Mucosa of descending colon (tissue), 3 donors: ENCODE data around the gene KCTD11. TPM values are rescaled to one million over a fixed set of nuclear protein-coding genes. Genes with fewer than 3 reads are reported as not detected.

ENCODE experiments used
- ATAC-seq: fragments of 200-7000 bp; cut with Tn5 transposase; one replicate; pipeline ENCODE4 v1.9.1; 2020; ENCODE audit warnings: mild to moderate bottlenecking, moderate library complexity
- DNase-seq, 3 donors: peaks; one replicate each; pipeline ENCODE4 v3.0.0-alpha.2; 2020
- H3K36me3 ChIP-seq: fragments of 200-600 bp; one replicate; pipeline ENCODE4 v1.8.0; 2021; ENCODE audit warnings: low read depth, mild to moderate bottlenecking
- H3K4me1 ChIP-seq: fragments of 200-600 bp; one replicate; pipeline ENCODE4 v1.8.0; 2021; ENCODE audit warnings: low read depth, mild to moderate bottlenecking
- H3K4me3 ChIP-seq: fragments of 200-600 bp; one replicate; pipeline ENCODE4 v1.8.0; 2021; ENCODE audit warnings: mild to moderate bottlenecking
- H3K9me3 ChIP-seq: fragments of 200-600 bp; one replicate; pipeline ENCODE4 v1.8.0; 2021; ENCODE audit warnings: mild to moderate bottlenecking
- CTCF ChIP-seq: fragments of 200-600 bp; IDR thresholded peaks from one replicate; pipeline ENCODE4 v1.8.0; 2022; ENCODE audit warnings: antibody characterized with exemption, mild to moderate bottlenecking
- intact Hi-C, 2 donors: fragments of 100-400 bp; cut with DNase I in 1 of 2; cut with micrococcal nuclease in 1 of 2; formaldehyde crosslinking; loops; one replicate each; pipeline versions ENCODE4 v1.11.0 to v1.11.1; 2022; cut with DNase I, micrococcal nuclease
- total RNA-seq, 3 donors: library from RNA; stranded (reverse); fragmentation: NEBNext Ultra II Directional in 2 of 3; extraction: Animal tissue kit (Norgen Biotek cat#: 25700) in 2 of 3; gene quantifications; one replicate each; pipeline versions ENCODE4 v1.2.1 to v1.2.4, GENCODE V29; 2021 to 2023
- donor health status: DM: no; HTN: no; CAD: no; lungs with moderate emphysema.
- donor health status: DM: no; HTN: no; CAD: no.
- donor health status: DM: no; HTN: yes; CAD: no.

Gene KCTD11
- total RNA-seq, 3 donors from 2014 or later, result 8.2 to 10.3 (median 8.5) TPM

- peak; percentile 42 for ATAC-seq
- no peak for TF ChIP-seq CTCF
- Histone ChIP-seq H3K4me3 (peak overlapping the region; percentile 16), H3K9me3 (no peaks in the 10 kb centered on the region), H3K36me3 (no peaks in the 10 kb centered on the region), H3K4me1 (peaks cover 20% of the 10 kb centered on the region)
- no peak for DNase-seq
- intact Hi-C loops, result no loop called here
Observed at GRCh38 chr17:7403727-7403976, 51.7 kb downstream of the KCTD11 start.

GRCh38 chr17:7403977-7404736 is 52.2 kb downstream of the KCTD11 start, which contains the start of gene TMEM256:
Gene TMEM256, minus strand, starts transcription at chr17:7404097. Its CDS starts 13 bp downstream, at chr17:7404084.
- peak; percentile 90 for ATAC-seq
- H3K9me3 ChIP-seq, result no peaks in the 10 kb centered on the region
- intact Hi-C loops, result no loop called here
- H3K4me1 ChIP-seq, result peaks cover 20% of the 10 kb centered on the region
- H3K36me3 ChIP-seq, result no peaks in the 10 kb centered on the region
- H3K4me3 ChIP-seq, result peak within 1 kb of the TSS; percentile 22
- peak; percentile 97 to 99 (median 98) for DNase-seq
- TF ChIP-seq CTCF, result no peak

Other genes starting within 250 kb of the KCTD11 start
- under 1 TPM in 1 of 3 donors, not detected in 2; 0.96 TPM for gene ASGR2, start 237.3 kb upstream of the KCTD11 start, total RNA-seq
- gene ASGR1, start 172.8 kb upstream of the KCTD11 start, total RNA-seq, result 1 to 10 TPM in 2 of 3 donors, under 1 TPM in 1; 0.35 to 1.6 (median 1.2) TPM
- 10 to 100 TPM in 1 of 3 donors, 1 to 10 TPM in 2; 4.1 to 34.5 (median 6.6) TPM for gene DLG4, start 132.3 kb upstream of the KCTD11 start, total RNA-seq
- 1,000 to 10,000 TPM in 1 of 3 donors, 100 to 1,000 TPM in 2; 729 to 1,007 (median 804) TPM for gene ACADVL, start 132.2 kb upstream of the KCTD11 start, total RNA-seq
- gene DVL2, start 117.6 kb upstream of the KCTD11 start, total RNA-seq, result 10 to 100 TPM; 33.4 to 52.0 (median 36.0) TPM
- gene PHF23, start 112.7 kb upstream of the KCTD11 start, total RNA-seq, result 10 to 100 TPM; 36.0 to 49.8 (median 36.8) TPM
- 100 to 1,000 TPM; 424 to 499 (median 484) TPM for gene GABARAP, start 109.7 kb upstream of the KCTD11 start, total RNA-seq
- gene CTDNEP1, start 100.4 kb upstream of the KCTD11 start, total RNA-seq, result 100 to 1,000 TPM; 117 to 123 (median 117) TPM
- gene ELP5, start 99.9 kb upstream of the KCTD11 start, total RNA-seq, result 10 to 100 TPM; 34.9 to 45.6 (median 42.2) TPM
- 1,000 to 10,000 TPM in 1 of 3 donors, 100 to 1,000 TPM in 2; 586 to 1,244 (median 934) TPM for gene CLDN7, start 89.7 kb upstream of the KCTD11 start, total RNA-seq
- 10 to 100 TPM in 1 of 3 donors, 1 to 10 TPM in 2; 5.3 to 78.2 (median 6.1) TPM for gene SLC2A4, start 70.4 kb upstream of the KCTD11 start, total RNA-seq
- 10 to 100 TPM; 17.9 to 71.4 (median 37.8) TPM for gene YBX2, start 57.5 kb upstream of the KCTD11 start, total RNA-seq
- gene EIF5A, start 44.5 kb upstream of the KCTD11 start, total RNA-seq, result 100 to 1,000 TPM; 281 to 492 (median 313) TPM
- 10 to 100 TPM; 68.1 to 89.8 (median 83.2) TPM for gene GPS2, start 36.8 kb upstream of the KCTD11 start, total RNA-seq
- gene NEURL4, start 22.8 kb upstream of the KCTD11 start, total RNA-seq, result 10 to 100 TPM; 39.0 to 59.1 (median 44.9) TPM
- 10 to 100 TPM in 2 of 3 donors, 1 to 10 TPM in 1; 9.2 to 16.5 (median 11.2) TPM for gene ACAP1, start 15.6 kb upstream of the KCTD11 start, total RNA-seq
- gene TMEM95, start 3.0 kb downstream of the KCTD11 start, total RNA-seq, result under 1 TPM in 1 of 3 donors, not detected in 2; 0.26 TPM
- gene TNK1, start 28.9 kb downstream of the KCTD11 start, total RNA-seq, result 10 to 100 TPM; 16.4 to 29.5 (median 20.7) TPM
- gene PLSCR3, start 42.4 kb downstream of the KCTD11 start, total RNA-seq, result 10 to 100 TPM in 2 of 3 donors, 1 to 10 TPM in 1; 5.5 to 21.6 (median 16.4) TPM
- 10 to 100 TPM; 51.9 to 85.1 (median 64.9) TPM for gene TMEM256, start 51.9 kb downstream of the KCTD11 start, total RNA-seq
- 10 to 100 TPM in 1 of 3 donors, 1 to 10 TPM in 2; 2.9 to 38.0 (median 6.7) TPM for gene NLGN2, start 55.7 kb downstream of the KCTD11 start, total RNA-seq
- gene SPEM1, start 68.2 kb downstream of the KCTD11 start, total RNA-seq, result not detected
- not detected for gene SPEM2, start 73.5 kb downstream of the KCTD11 start, total RNA-seq
- not detected for gene SPEM3, start 76.7 kb downstream of the KCTD11 start, total RNA-seq
- gene TMEM102, start 83.3 kb downstream of the KCTD11 start, total RNA-seq, result 10 to 100 TPM in 2 of 3 donors, 1 to 10 TPM in 1; 8.8 to 22.5 (median 16.4) TPM
- gene FGF11, start 87.3 kb downstream of the KCTD11 start, total RNA-seq, result 1 to 10 TPM; 1.4 to 3.0 (median 2.2) TPM
- gene CHRNB1, start 92.9 kb downstream of the KCTD11 start, total RNA-seq, result 1 to 10 TPM; 6.0 to 8.3 (median 7.7) TPM
- gene ZBTB4, start 127.5 kb downstream of the KCTD11 start, total RNA-seq, result 10 to 100 TPM; 16.6 to 93.9 (median 18.5) TPM
- gene SLC35G6, start 129.3 kb downstream of the KCTD11 start, total RNA-seq, result not detected
- gene POLR2A, start 132.2 kb downstream of the KCTD11 start, total RNA-seq, result 100 to 1,000 TPM; 101 to 124 (median 118) TPM
- gene TNFSF12, start 196.9 kb downstream of the KCTD11 start, total RNA-seq, result 10 to 100 TPM; 11.6 to 69.4 (median 15.8) TPM
- gene TNFSF13, start 206.6 kb downstream of the KCTD11 start, total RNA-seq, result 10 to 100 TPM; 41.0 to 74.6 (median 73.3) TPM
- 10 to 100 TPM; 27.9 to 60.2 (median 37.7) TPM for gene SENP3, start 209.8 kb downstream of the KCTD11 start, total RNA-seq
- 10 to 100 TPM; 41.4 to 91.9 (median 50.7) TPM for gene CD68, start 227.5 kb downstream of the KCTD11 start, total RNA-seq
- 100 to 1,000 TPM in 1 of 3 donors, 10 to 100 TPM in 2; 55.2 to 101 (median 94.5) TPM for gene MPDU1, start 231.7 kb downstream of the KCTD11 start, total RNA-seq
- 1 to 10 TPM in 1 of 3 donors, under 1 TPM in 2; 0.38 to 4.4 (median 0.41) TPM for gene SOX15, start 237.9 kb downstream of the KCTD11 start, total RNA-seq